ENCODE data around the gene WNT16.

Gene WNT16

GRCh38 chr7:121343302-121343701 lies 14.5 kb downstream of the WNT16 start:
- Mint-ChIP-seq H3K27me3 (ENCODE audit: low read depth, poor library complexity) (no peaks in the 10 kb centered on the region), H3K27ac (no peak overlapping the region), H3K4me1 (peaks cover 17% of the 10 kb centered on the region), H3K9me3 (no peaks in the 10 kb centered on the region), H3K36me3 (ENCODE audit: low read depth) (peaks cover 15% of the 10 kb centered on the region), H3K4me3 (no peak overlapping the region)
- no peak for DNase-seq
- no peak for TF ChIP-seq CTCF (IDR thresholded peaks at IDR 0.05)

- H3K9me3 Mint-ChIP-seq = no peaks in the 10 kb centered on the region
- peaks cover 15% of the 10 kb centered on the region for H3K36me3 Mint-ChIP-seq (ENCODE audit: low read depth)
- DNase-seq = no peak
- peak overlapping the region; percentile 1 for H3K27ac Mint-ChIP-seq
- no peak for TF ChIP-seq CTCF (IDR thresholded peaks at IDR 0.05)
- H3K4me1 Mint-ChIP-seq = peaks cover 17% of the 10 kb centered on the region
- H3K27me3 Mint-ChIP-seq (ENCODE audit: low read depth, poor library complexity) = no peaks in the 10 kb centered on the region
- H3K4me3 Mint-ChIP-seq = no peak overlapping the region
These were observed 15.3 kb downstream of the WNT16 start for GRCh38 chr7:121344093-121344492.

- TF ChIP-seq CTCF (IDR thresholded peaks at IDR 0.05) = no peak
These were observed 15.7 kb downstream of the WNT16 start for GRCh38 chr7:121344497-121344896.

GRCh38 chr7:121351682-121352081 lies 22.9 kb downstream of the WNT16 start:
- H3K9me3 Mint-ChIP-seq = no peaks in the 10 kb centered on the region
- no peak overlapping the region for H3K27ac Mint-ChIP-seq
- H3K4me1 Mint-ChIP-seq = peaks cover 7% of the 10 kb centered on the region
- no peaks in the 10 kb centered on the region for H3K27me3 Mint-ChIP-seq (ENCODE audit: low read depth, poor library complexity)
- no peak for DNase-seq
- no peak overlapping the region for H3K4me3 Mint-ChIP-seq
- peaks cover 63% of the 10 kb centered on the region for H3K36me3 Mint-ChIP-seq (ENCODE audit: low read depth)
- TF ChIP-seq CTCF (IDR thresholded peaks at IDR 0.05) = peak; percentile 10

More at GRCh38 chr7:121344497-121344896, 15.7 kb downstream of the WNT16 start:
- Mint-ChIP-seq H3K36me3 (ENCODE audit: low read depth) (peaks cover 15% of the 10 kb centered on the region), H3K27ac (no peak overlapping the region), H3K4me1 (peaks cover 17% of the 10 kb centered on the region), H3K4me3 (no peak overlapping the region), H3K9me3 (no peaks in the 10 kb centered on the region), H3K27me3 (ENCODE audit: low read depth, poor library complexity) (no peaks in the 10 kb centered on the region)
- DNase-seq = no peak

- no peaks in the 10 kb centered on the region for H3K27me3 Mint-ChIP-seq (ENCODE audit: low read depth, poor library complexity)
- no peak for DNase-seq
- H3K4me1 Mint-ChIP-seq = peaks cover 3% of the 10 kb centered on the region
- TF ChIP-seq CTCF (IDR thresholded peaks at IDR 0.05) = no peak
- H3K27ac Mint-ChIP-seq = peak overlapping the region; percentile 81
- peaks cover 63% of the 10 kb centered on the region for H3K36me3 Mint-ChIP-seq (ENCODE audit: low read depth)
- H3K9me3 Mint-ChIP-seq = no peaks in the 10 kb centered on the region
- no peak overlapping the region for H3K4me3 Mint-ChIP-seq
These were observed 23.5 kb downstream of the WNT16 start for GRCh38 chr7:121352323-121352722.

GRCh38 chr7:121355574-121355973 lies 26.8 kb downstream of the WNT16 start:
- no peak for TF ChIP-seq CTCF (IDR thresholded peaks at IDR 0.05)
- Mint-ChIP-seq H3K4me1 (no peaks in the 10 kb centered on the region), H3K27ac (no peak overlapping the region), H3K36me3 (ENCODE audit: low read depth) (peaks cover 70% of the 10 kb centered on the region), H3K4me3 (no peak overlapping the region), H3K27me3 (ENCODE audit: low read depth, poor library complexity) (no peaks in the 10 kb centered on the region), H3K9me3 (no peaks in the 10 kb centered on the region)
- DNase-seq = no peak

All from nephron progenitor cell (in vitro differentiated cells).